ENCODE results near the gene SSC5D.

SSC5D gene

DNA sequence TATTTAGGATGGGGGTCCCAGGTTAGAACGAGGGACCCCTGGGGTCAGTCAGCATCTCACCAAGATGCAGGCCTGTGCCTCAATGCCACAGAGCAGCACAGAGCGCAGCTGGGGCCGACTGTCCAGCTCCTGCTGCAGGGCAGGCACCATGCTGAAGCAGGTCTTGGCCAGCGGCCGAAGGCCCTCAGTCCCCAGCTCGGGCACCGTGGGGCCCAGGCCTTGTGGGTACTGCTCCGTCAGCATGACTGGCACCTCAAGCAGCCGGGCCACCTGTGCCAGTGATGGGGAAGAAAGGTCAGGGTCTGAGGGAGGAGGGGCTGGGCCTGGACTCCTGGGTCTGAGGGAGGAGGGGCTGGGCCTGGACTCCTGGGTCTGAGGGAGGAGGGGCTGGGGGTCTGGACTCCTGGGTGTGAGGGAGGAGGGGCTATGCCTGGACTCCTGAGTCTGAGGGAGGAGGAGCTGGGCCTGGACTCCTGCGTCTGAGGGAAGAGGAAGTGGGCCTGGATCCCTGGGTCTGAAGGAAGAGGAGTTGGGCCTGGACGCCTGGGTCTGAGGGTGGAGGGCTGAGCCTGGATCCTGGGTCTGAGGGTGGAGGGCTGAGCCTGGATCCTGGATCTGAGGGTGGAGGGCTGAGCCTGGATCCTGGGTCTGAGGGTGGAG, 32.5 kb upstream of the SSC5D start:
- DNase-seq, result no peak

DNA sequence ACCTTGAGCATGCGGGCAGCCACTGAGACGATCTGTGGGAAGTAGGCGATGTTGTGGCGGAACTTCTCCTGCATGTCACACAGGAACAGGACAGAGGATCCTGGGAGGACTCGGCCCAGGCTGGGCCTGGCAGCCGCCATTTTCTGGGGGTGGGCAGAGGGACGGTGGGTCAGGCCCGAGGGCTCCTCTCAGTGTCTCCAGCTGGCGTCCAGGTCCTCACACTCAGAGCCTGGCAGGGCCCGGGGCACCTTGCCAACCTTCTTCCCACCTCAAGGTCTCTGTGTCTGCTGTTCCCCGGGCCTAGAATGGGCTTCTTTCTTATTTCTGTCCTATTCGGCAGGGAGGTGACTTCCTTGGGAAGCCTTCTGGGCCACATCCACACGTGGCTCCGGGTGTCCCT, 31.9 kb upstream of the SSC5D start:
- no peak for DNase-seq

DNA sequence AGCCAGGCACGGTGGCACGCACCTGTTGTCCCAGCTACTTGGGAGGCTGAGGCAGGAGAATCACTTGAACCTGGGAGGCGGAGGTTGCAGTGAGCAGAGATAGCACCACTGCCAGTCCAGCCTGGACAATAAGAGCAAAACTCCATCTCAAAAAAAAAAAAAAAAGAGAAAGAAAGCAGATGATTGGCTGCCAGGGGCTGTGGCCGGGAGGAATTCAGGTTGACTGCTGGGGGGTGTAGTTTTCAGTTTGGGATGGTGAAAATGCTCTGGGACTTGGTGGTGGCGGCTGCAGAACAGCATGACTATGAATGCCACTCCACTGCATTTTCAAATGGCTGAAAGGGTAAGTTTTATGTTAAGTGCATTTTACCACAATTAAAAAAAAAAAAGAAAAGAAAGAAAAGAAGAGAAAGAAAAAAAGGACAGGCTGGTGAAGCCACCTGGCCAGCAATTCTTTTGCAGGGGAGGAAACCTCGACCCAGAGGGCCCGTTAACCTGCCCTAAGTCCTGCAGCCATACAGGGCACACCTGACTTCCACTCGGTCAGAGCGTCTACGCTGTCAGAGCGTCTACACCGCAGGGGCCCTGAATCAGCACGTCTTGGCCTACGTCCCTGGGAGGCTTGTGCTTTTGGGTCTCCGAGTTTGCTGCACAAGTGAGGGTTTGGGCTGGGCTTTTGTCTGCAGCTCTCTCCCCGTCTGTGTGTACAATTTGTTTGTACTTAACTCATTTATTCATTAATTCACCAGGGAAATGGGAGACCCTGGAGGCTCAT, 30.4 kb upstream of the SSC5D start:
- DNase-seq, result no peak

DNA sequence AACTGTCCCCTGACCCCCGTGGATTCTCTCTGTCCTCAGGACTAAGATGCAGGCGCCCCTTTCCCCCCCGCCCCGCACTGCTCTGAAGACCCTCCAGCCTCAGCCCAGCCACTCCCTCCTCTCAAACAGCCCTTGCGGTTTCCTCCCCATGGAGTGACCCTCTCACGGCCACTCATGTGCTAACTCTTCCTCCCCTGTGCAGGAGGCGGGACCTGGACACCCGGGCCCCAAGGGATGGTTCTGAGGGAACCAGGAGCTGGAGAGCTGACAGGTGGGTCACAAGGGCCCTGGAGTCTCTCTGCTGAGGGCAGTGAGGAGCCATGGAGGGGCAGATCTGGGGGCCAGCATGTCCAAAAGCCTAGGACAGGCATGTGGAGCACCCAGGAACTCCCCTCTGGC, 28.7 kb upstream of the SSC5D start:
- DNase-seq, result no peak

DNA sequence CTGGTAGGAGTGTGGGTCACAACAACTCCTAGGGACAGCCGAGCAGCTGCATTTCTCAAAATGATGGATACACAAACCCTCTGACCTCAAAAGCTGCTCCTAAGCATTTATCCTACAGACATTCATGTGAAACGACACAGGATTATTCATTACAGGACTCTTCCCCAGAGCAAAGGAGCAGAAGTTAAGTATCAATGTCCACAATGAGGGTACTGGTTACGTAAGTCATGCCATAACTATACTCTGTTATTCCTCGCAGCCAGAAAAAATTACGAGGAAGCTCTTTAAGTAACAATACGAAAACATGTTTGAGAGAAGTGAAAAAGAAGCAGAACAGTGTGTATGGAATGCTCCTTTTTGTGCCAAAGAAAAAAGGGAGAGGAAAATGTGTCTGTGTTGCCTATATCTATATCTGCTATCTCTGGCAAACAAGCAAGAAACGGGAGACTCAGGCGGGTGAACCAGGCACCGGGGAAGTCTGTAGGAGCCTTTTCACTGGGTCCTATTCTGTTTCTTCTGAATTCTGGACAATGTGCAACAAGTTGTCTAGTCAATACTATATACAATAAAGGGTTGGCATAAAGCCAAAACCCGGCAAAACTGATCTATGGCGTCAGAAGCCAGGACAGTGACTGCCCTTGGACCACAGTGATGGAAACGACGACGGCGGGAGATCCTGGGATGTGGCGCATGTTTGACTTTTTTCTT, 28.1 kb upstream of the SSC5D start:
- no peak for DNase-seq

DNA sequence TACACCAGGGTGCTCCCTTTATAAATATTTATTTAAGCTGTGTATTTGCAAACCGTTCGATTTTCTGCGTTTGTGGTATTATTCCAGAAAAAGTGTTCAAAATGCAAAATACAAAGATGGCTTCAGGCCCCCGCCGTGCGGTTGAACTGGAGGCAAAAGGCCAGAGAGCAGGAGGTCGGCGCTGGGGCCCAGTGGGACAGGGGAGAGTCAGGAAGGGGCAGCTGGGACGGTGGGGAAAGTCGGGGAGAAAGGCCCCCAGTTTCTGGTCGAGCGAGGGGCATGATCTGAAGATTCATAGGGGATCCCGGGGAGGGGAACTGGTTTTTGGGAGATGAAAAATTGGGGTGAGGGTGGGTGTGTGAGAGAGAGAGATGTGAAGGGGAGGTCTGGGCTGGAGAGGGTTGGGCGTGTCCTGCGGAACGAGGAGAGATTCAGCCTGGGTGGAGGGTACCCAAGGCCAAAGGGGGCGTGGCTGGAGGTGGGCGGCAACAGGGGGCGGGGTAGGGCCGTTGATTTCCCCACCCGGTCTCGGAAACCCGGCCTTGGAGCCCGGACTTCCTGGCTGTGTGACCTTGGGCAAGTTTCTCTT, 27.5 kb upstream of the SSC5D start:
- no peak for DNase-seq

DNA sequence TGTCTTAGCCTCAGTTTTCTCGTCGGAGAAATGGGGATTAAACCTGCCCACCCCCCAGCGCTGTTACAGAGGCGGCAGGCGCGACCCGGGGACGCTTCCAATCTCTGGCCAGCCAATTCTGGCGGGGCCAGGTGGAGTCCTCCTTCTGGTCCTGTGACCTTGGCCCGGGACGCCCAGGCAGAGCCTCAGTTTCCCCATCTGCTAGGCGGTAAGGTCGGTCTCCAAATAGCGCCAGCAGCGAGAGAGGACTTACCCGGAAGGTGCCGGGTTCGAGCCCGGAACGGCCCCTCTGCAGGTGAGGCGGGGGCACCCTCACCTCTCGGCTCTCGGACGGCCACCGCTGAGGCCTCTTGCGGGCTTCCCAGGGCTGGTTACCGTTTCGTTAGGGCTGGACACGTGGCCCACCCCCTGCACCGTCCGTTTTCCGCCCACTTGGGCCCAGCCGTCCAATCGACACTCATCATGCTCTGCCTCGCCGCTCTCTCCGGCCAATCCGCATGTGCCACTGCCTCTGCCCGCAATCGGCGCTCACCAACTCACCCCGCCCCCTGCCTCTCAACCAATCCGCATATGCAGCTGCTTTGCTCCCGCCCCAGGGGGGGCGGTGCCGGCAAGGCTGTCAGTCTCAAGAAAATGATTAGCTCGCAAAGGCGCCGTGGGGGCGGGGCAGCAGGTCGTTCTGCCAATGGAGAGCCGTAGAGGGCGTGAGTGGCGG, 26.8 kb upstream of the SSC5D start, which contains the start of gene ISOC2:
Gene ISOC2 (minus strand): TSS at position 384 of the 715 bp plus-strand sequence. CDS start 5,156 bp downstream, outside the sequence.
- DNase-seq, result peak; percentile 100

DNA sequence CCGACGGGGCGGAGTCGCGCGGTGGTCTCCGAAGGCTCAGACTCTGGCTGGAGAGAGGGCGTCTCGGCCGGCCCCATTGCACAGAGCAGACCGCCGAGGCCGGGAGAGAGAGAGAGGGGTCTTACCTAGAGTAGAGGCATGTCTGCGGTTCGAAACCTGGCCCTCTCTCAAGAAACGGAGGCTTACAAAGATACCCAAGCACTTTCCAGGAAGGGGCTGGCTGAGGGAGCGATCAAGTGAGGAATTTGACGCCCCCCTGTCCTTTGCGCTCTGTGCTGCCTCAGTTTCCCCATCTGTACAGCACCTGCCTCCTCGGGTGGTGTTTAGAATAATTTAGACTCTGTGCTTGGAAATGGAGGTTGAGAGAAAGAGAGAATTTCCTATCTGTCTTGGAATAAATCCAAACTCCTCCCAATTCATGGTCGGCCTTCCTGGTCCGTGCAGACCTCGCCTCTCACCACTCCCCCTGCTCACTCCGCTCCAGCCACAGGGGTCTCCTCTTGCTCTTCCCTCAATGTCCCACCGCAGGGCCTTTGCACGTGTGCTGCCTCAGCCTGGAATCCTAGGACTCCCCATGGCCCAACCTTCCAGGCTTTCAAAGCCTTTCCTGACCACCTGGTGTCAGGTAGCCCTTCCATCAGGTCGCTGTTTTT, 26.1 kb upstream of the SSC5D start:
- no peak for DNase-seq

DNA sequence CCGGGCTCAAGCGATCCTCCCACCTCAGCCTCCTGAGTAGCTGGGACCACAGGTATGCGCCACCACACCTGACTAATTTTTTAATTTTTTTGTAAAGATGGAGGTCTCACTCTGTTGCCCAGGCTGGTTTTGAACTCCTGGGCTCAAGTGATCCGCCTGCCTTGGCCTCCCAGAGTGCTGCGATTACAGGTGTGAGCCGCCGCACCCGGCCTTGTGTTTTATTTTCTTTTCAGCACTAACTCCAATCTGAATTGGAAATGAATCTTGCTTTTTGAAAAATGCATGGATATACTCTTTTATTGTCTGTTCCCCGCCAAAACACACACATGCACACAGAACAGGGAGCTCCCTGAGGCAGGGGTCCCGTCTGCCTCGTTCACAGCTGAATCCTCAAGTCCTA, 25.5 kb upstream of the SSC5D start:
- DNase-seq, result no peak

DNA sequence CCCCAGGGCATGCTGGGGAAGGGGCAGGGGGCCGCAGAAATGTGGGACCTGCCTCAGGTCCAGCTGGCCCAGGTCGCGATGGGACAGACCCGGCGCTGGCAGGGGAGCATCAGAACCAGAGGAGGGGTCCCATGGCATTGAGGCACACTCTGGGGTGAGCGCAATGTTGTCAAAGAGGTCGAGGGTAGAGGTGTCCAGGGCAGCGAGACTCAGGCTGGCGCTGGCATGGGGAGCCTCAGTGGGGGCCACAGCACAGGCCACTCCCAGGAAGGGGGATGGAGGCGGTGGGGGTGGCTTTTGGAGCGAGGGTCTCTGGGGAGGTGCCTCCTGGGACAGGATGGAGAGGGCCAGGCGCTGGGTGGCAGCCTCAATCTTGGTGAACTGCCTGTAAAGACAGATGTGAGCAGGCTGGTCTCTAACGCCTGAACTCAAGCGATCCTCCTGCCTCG, 24.6 kb upstream of the SSC5D start:
- no peak for DNase-seq

DNA sequence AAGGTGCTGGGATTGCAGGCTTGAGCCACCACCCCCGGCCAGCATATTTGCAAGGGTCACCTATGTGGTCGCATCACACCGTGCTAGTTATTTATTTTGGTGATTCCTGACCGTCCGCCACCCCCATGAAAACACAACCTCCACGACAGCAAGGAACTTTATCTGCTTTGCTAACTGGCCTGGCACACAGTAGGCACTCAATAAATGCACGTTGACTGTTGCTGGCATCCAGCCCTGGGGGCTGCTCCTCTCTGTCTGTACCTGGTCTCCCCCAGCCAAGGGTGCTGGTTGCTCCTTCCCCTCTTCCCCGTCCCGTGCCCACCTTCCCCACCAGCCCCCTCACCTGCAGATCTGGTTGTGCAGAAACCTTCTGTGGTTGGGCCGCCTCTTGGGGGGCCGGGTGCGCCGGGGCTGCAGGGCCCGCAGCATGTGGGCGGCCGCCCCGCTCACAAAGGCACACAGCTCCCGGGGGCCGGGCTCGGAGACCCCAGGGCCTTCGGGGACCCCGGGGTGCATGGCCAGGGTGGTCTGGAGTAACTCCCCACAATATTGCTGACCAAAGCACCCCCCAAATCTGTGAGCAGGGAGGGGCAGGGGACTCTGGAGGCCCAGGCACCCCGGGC, 24.1 kb upstream of the SSC5D start:
- no peak for DNase-seq

DNA sequence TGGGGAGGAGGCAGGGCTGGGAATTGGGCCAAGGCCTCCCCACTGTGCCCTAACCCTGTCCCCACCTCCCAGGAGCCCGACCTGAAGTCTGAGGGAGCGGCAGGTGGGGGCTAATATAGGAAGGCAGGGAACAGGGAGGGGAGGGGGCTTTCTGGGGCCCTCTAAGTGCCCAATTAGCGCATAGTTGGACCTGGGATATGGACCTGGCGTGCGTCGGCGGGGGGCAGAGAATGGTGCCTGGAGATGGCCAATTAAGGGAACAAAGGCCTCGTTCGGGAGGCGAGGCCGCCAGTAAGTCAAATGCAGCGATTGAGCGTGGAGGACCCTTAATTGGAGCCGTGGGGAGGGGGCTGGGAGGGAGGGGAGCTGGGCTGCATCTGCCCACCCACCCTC, 23.6 kb upstream of the SSC5D start, which contains the start of gene C19orf85:
Gene C19orf85 (minus strand): TSS at position 90 of the 393 bp plus-strand sequence. CDS start 197 bp downstream, outside the sequence.
- no peak for DNase-seq

DNA sequence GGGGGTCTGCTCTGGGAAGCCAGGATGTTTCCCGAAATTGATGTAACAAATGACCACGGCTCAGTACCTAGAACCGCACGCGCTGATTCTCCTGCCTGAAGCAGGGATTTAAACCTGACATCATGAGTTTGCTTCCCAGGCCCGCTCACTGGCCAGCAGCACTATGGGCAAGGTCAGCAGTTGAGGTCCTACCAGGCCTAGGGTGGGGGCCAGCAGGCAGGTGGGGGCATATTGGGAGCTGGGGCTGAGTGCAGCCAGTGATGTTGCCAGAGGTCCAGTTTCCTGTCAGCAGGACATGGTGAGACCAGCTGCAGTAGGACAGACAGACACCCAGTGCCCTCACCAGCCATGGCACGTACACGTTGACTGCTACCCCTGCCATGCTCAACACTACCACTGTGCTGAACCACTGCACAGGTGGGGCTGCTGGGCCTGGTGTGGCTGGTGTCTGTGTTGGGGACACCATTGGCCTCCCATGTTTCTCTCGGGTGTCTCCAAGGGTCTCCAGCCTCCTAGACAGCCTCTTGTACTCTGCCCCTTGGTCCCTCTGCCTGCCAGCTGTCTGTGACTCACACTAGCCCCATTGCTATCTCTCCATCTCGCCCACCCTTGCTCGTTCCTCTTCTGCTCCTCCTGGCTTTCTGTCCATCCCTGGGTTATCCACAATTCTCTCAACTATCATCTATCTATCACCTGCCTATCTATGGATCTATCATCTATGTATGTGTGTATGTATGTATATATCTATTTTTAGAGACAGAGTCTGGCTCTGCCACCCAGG, 22.6 kb upstream of the SSC5D start:
- DNase-seq, result no peak

DNA sequence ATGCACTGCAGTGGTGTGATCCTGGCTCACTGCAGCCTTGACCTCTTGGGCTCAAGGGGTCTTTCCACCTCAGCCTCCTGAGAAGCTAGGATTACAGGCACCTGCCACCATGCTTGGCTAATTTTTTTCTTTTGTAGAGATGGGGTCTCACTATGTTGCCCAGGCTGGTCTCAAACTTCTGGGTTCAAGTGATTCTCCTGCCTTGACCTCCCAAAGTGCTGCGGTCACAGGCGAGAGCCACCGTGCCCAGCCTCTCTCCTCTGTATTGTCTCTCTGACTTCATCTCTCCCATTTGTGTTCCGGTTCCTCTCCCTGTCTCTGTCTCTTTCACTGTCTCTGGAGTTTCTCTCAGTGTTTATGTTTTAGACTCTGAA, 22.0 kb upstream of the SSC5D start:
- no peak for DNase-seq

DNA sequence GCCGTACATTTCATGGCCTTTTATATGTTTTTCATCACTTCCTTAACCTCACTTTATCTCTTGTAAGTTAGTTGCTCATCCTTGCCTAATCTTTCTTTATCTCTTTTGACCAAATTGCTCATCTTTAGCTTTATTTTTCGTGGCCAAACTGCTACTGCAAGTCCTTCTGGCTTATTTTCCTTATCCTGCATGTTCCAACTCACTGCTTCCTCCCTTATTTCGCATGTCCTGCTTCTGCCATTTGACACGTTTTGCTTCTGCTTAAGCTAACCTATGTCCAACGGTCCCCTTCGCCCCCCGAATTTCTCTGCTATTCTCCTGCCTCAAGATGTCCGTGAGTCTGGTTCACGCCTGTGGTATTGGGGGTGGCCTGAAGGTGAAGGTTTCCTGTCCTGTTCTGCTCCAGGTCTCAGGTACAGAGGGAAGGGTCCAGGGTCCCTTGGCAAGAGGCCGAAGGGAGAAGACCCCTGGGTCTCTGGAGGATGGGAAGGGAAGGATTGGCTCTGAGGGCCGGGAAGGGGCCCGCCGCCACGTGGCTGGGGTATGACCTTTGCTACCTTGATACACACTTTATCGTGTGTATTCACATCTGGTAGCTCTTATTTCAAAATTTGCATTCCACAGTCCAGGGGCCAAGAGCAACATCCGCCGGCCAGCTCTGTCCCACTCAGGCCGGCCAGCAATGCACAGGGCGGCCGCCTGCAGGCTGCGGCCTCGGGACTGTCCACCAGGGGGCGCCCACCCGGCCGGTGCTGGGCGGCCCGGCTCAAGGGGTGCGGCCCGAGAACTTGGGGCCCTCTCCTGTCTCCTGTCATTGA, 20.8 kb upstream of the SSC5D start:
- peak; percentile 96 for DNase-seq

DNA sequence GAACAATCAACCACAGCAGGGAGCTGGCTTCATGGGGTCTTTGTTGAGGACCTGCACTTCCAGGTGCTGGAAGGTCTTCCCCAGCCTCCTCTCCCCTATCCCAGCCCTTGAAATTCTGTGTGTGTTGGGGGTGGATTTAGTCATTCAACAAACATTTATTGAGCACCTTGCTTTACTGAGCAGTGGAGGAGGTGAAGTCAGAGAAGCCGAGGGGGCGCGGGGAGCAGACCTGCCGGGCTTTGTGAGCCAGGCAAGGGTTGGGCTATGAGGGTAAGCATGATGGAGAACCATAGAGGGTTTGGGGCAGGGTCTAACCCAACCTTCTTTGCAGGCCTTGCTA, 20.2 kb upstream of the SSC5D start:
- DNase-seq, result no peak

DNA sequence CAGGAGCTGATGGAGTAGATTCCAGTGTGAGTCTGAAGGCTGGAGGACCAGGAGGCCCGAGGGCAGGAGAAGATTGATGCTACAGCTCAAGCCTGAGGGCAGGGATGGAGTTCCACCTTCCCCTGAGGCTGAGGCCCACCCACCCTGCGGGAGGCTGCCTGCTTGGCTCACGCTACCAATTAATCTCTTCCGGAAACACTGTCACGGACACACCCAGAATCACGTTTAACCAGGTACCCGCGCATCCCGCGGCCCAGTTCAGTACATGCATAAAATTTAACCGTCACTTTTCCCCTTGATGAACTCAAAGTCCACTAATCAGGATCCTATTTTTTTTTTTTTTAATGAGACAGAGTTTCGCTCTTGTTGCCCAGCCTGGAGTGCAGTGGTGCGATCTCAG, 17.0 kb upstream of the SSC5D start:
- DNase-seq, result no peak

DNA sequence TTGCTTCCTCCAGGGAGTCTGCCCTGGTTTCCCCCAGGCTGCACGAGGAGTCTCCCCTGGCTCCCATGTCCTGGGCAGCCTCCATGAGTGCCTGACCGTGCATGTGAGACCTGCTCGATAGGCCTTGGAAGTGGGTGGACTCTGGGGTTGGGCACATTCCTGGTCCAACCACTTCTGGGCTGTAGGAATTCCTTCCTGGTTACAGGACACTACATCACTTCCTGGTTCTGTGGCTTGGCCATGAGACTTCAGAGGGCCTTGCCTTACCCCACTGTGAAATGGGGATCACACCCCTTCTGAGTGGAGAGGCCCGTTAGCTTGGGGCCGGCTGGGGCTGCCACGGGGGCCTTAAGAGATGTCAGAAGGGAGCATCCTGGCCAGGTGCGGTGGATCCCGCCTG, 15.8 kb upstream of the SSC5D start:
- DNase-seq, result no peak

DNA sequence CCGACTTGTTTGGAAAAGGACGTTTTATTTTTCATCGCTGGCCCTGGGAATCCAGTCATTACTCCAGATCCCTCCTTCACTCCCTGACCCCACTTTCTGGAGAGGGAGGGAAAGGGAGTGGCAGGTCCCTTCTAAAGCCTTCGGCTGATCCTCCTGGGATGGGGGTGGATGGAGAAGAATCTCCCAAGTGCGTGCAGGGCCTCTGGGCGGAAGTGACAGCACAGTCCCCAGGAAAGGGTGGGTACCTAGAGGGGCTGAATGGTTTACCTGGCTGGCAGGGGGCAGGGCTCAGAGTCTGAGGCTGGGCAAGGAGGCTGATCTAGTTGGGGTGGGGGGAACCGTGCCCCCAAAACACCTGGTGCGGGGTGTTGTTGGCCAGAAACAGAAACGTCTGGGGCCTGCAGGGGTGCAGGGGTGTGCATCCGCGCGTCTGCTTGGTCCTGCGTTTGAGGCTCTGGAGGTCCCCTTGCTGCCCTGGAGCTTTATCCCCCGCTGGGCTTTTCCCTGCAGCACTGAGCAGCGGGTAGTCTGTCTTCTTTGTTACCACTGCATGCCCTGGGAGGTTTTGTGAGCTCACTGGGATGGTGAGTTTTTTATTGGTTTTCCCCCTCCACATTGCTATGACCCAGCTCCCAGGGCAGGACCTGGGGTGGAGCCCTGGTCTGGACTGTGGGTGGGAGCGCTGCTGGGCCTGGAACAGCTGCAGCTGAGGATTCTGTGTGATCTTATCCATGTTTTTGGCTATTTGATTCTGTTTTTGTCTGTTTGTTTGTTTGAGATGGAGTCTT, 14.8 kb upstream of the SSC5D start:
- DNase-seq, result no peak
